ENCODE results near the gene PRICKLE4.
"Not testable (repeated sequence)": the region's sequence is repeated elsewhere in the genome, so short reads cannot be mapped to it uniquely, and the experiment has no call there.

The PRICKLE4 gene

DNA sequence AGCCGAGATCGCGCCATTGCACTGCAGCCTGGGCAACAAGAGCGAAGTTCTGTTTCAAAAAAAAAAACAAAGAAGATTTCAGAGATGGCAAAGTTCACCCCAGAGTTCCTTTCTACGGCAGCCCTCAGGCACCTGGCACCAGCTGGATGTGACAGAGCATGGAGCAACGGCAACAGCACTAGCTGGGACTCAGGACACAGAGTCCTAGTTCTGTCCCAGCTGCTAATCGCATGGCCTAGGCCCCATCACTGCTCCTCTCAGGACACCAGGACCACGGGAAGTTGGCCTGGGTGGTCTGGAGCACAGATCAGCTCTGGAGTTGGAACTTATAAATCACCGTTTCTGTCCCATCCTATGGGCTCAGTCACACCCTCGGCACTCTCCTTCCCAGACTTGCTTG is 34.5 kb upstream of the PRICKLE4 start:
- no peak for DNase-seq (ENCODE audit: low spot score)

DNA sequence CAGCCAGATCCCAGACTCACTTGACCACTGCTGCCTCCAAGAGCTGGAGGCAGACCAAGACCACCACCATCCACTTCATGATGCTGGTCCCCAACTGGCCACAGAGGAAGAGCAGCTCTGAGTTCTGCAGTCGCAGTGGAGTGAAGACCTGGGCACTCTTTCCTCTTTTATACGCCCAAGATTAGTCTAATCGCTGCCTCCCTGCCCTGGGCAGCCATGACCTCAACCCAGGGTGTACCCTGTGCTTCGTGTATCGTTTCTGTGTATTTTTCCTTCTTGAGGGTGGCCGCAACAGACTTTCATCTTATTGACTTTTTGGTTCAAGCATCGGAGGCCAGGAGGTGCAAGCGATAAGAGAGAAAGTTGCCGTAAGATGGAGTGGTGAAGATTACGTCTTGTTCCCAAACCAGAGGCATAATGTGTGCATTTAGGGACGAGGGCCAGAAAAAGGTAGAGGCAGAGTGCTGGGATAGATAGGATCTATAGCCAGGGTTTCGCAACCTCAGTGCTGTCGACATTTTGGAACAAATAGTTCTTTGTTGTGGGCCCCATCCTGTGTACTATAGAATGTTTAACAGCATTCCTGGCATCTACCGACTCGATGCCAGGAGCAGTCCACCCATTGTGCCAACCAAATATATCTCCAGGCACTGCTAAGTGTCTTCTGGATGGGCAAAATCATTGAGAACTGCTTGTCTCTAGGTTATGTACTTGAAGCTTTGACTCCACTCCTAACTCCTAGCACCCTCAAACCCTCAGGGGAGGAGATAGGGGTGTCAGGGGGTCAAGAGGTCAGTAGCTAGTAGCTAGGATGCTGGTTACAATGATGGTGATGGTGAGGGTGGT is 33.1 kb upstream of the PRICKLE4 start, which contains the start of gene PGC:
Gene PGC, minus strand, starts transcription at position 142 of the 846 bp plus-strand sequence. Its CDS starts 63 bp downstream, at position 79.
- DNase-seq (ENCODE audit: low spot score): no peak

DNA sequence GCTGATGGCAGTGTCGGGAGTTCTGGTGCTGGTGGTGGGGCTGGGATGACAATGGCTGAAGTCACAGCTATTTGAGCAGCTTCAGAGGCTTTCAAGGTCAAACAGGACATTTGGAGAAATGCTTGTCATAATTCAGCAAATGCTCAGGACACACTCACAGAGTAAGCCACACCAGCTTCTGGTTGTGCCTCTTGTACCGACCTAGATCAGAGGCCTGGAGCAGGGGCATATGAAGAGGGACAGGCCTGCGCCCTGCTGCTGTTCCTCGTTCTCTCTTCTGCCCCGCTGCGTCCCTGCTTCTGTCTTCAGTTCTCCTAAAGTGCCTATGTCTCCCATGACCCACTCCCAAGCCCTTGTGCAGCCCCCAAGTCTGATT is 32.5 kb upstream of the PRICKLE4 start:
- DNase-seq (ENCODE audit: low spot score): no peak

DNA sequence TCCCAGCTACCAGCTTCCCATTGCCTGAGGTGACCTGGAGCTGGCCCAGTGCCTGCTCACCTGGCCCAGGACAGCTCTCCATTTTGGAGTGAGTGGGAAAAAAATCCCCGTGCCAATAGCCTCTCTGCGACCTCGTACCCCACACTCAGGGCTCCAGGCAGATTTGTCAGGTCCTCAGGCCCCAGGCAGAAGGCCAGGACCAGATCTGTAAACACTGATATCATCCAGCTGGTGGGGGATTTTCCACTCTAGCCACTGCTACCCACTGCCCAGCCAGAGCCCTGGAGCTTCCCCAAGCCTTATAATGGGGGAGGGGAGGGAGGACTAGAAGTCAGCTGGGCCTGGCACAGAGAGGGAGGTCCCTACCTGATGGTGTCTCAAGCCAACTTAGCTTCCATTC is 32.0 kb upstream of the PRICKLE4 start:
- no peak for DNase-seq (ENCODE audit: low spot score)

DNA sequence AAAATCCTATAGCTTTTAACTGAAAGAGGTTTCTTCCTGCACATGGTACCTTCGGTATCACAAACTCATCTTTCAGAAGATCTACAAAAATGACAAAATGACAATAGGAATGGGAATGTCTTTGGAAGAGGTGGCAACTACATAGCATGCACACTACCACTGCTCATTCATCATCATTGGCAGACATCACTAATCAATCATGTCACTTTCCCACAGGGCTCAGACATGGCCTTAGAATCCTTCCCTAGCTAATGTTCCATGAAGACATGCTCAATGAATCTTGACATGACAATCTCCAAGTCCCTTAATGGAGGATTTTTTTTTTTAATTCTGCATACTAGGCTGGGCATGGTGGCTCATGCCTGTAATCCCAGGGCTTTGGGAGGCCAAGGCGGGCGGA is 30.2 kb upstream of the PRICKLE4 start:
- DNase-seq (ENCODE audit: low spot score): no peak

DNA sequence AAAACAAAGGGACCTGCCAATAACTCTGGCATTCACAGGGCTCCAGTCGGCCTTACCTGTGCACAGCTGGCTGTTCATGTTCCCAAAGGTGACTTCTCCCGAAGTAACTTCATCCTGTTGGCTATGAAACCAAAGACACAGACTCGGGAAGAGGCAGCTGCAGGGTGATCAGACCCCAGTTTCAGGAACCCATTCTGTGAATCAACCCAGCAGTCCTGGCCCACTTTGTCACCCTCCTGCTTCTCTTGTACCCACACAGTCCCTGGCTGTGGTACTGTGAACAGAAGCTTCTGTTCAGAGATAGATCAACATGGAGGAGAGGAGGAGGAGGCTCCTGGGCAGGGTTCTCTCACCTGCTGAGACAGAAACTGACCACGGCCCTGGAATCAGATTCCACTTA is 24.7 kb upstream of the PRICKLE4 start:
- DNase-seq (ENCODE audit: low spot score): no peak

DNA sequence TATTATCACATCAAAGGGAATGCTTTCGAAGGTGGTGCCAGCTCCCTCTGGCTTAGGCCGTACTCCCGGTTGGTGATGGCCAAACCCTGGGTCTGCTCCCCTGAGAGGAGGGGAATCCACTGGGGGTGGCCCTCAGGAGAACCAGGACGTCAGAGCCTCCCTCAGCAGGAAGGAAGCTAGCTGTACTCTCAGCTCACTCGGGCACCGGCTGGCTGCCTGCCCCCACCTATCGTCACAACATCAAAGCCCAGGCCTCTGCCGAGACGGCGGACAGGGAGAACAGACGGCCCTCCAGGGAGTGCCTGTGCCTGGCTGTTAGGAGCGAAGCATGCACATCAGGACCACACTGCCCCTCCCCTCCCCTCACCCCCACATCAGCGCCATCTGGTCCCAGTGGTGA is 24.2 kb upstream of the PRICKLE4 start:
- DNase-seq (ENCODE audit: low spot score): no peak

DNA sequence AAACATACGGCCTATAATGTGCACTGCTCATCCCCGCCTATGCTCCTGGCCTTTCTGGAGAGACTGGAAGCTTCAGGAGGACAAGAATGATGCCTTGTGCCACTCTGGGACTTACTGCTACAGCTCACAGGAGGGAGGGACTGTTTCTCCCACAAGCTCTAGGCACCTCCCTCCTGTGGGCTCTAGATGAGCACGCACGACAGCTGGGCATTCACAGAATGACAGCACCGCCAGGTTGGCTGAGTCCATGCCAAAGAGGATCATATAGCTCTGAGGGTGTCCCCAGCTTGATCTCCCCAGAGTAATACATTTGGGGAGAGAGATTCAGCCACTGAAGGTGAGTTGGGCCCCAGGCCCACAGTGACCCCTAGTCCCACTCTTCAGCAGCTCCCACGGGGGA is 23.3 kb upstream of the PRICKLE4 start:
- DNase-seq (ENCODE audit: low spot score): no peak

DNA sequence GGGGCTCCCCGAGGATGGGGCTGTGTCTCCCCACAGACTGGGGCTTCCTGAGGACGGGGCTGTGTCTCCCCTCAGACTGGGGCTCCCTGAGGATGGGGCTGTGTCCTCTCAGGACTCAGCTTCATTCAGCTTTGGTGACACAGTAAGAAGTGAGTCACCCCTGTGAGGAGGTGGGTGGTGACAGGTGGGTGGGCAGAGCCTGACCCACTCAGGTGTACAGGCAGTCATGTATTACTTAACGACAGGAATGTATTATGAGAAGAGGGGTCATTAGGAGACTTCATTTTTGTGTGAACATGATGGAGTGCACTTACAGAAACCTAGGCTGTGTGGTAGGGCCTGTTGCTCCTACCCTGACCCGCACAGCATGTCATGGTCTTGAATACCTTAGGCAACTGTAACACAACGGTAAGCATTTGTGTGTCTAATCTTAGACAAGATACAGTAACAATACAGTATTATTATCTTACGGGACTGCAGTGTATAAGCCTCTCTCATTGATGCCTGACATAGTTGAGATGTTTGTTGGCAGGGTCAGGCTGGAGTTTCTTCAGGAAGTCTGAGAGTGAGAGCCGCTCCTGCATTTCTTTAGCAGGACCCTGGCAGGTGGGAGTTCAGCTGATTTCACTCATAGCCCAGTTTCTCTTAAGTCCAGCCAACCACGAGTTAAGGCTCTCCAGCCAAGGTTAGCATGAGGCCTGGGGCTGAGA is 22.5 kb upstream of the PRICKLE4 start:
- no peak for DNase-seq (ENCODE audit: low spot score)

DNA sequence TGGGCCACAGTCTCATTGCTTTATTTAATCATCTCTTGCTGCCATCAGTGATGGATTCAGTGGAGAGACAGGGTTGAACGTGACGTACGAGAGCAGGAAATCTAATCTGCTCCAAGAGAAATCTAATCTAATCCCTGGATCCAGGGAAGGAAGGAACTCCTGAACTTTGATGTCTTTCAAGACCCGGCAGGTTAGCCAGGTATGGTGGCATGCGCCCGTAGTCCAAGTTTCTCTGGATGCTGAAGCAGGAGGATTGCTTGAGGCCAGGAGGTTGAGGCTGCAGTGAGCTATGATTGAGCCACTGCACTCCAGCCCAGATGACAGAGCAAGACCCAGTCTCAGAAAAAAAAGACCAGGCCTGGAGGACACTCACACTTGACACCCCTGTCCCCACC is 21.9 kb upstream of the PRICKLE4 start:
- DNase-seq (ENCODE audit: low spot score): no peak

DNA sequence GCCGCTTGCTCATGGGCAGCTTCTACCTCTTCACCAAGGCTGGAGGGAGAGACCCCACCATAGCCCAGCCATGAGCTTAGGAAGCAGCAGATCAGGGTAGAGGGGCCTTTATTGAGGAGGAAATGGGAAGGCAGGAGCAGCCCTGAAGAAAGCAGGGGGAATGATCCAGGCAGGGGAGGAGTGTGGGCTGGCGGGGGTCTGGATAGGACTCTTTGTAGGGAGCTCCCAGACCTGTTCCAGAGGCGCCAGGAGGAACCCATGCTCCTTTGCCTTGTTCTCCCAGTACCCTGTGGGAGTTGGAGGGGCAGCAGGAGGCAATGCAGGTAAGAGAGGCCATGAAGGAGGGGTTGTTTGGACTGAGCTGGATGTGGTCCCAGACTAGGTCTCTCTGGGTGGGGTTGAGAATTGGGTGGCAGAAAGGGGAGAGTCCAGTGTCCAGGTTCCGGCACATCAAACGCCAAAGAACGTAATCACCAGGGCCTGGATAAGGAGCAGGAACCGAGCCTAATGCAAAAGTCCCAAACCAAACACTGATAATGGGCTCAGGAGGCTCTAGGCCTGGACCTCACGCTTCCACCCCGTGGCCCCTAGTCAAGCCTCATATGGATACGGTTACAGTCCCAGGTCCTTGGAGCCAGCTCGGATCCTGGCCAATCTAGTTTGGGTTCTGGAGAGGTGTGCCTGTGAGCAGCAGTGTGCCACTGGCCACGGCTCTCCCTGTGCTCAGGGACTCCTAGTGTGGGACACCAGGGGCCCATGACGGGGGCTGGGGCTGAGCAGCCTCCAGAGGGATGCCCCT is 21.3 kb upstream of the PRICKLE4 start:
- DNase-seq (ENCODE audit: low spot score): no peak

DNA sequence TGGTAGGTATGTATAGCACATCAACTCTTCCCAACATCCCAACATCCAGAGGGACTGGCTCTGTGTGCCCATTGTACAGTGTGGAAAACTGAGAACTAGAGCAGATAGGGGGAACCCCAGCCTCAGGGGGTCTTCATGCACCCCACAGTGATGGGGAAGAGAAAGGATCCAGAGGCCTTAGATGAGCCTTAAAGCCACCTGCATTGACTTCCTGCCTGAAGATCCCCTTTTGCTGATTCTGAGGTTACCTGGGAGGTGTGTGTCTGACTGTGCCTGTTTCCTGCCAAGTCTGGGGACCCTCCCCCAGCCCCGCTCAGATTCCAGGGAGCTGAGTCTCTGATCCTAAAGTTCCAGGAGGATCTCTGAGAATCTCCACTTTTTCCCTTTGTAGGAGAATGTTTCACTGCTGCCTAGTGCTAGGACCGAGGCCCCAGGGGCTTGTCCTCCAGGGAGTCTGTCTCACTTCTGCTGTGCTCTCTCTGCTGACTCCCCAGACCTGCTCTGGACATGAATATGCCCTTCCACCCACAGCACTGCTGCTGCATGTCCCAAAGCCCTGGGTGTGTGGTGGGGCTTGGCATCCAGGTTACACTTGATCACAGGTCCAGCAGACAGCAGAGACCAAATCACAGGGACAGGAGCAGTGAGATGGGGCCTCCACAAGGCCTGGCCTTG is 20.5 kb upstream of the PRICKLE4 start:
- no peak for DNase-seq (ENCODE audit: low spot score)

DNA sequence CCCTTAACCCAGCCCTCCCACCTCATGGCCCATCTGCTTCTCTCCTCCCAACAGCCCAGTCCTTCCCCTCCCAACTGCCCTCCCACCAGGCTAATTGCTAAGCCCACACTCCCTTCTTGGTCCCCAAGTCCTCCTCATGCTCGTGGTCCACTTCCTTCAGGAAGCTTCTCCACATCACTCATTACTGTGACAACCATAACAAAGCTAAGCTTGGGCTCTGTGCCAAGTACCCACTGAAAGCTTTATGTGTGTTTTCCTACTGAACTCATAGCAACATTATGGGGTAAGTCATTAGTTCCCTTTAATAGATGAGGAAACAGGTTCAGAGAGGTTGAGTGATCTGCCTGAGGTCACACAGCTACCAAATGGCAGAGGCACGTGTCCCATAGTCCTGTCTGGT is 17.1 kb upstream of the PRICKLE4 start:
- peak; percentile 33 for DNase-seq (ENCODE audit: low spot score)

DNA sequence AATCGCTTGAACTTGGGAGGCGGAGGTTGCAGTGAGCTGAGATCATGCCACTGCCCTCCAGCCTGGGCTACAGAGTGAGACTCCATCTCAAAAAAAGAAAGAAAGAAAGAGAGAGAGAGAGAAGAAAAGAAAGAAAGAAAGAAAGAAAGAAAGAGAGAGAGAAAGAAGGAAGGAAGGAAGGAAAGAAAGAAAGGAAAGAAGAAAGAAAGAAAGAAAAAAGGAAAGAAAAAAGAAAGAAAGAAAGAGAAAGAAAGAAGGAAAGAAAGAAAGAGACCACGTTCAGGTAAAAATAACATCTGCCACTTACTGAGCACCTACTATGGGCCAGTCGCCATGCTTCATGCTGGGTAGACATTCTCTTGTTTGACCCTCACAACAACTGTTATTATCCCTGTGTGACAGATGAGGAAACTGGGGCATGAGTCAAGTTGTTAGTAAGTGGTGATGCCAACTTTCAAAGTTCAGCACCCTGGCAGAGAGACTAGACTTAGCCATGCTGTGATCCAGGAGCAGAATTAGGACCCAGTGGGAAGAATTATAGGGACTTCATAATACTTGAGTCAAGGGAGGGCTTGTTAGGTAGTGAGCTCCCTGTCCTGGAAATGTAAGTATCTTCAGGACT is 14.4 kb upstream of the PRICKLE4 start:
- not testable (repeated sequence) for DNase-seq (ENCODE audit: low spot score)

DNA sequence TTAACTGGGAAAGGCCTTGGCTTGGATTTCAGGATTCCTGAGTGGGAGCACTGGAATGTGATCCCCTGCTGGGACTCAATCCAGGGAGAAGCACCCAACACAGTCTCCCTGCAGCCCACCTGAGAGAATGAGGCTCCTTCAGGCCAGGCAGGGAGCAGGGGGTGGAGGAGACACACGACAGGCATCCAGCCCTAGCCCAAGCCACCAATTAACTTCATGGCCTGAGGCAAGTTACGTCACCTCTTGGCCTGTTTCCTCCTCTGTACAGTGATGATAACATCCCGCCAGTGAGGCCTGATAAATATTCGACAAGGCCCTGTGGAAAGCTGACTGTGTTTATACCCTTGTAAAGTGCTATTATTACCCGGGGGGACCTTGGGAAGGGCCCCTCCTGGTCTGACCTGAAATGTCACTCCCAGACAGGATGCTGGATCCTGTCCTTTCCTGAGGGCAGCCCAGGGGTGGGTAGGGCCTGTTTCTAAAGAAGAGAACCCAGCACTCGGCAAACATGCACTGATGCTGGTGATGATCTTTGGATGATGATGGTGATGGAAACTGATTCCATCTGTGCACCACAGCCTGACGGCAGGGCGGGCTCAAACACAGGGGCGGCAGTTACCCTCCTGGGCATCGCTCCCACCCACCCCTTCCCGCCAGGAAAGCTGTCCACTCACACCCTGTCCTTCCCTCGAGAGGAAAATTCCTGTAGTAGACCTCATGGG is 13.3 kb upstream of the PRICKLE4 start:
- peak; percentile 19 for DNase-seq (ENCODE audit: low spot score)

DNA sequence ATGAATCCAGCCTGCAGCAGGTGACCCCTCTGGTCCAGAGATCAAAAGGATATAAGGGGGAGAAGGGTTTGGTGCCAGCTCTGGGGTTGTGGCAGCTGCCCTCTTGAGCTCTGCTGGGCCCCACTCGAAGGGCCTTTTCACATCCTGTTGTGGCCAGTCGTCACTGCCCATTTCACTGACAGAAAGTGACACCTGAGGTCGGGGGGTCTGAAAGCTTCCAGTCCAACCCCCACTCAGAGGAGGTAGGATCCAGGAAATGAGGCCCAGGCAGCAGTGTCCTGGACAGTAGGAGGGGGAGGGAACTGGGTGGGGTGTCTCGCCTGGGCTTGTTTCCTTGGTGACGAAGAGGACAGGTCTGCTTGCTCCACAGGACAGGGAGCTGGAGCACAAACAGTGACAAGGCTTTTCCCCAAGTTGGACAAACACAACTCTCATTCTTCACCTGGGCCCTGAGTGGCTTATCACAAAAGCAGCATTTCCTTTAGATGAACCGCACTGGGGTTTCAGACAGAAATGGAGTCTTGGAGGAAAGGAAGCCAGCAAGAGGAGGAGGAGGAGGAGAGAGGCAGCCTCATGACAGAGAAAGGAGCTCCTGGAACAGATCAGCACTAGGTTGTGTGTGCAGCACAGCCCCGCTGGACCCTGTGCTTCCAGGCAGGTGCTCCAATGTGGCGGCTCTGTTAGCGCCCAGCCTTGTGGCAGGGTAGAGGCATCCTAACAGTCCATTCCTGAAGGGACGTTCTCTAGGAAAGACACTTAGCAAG is 11.9 kb upstream of the PRICKLE4 start:
- no peak for DNase-seq (ENCODE audit: low spot score)

DNA sequence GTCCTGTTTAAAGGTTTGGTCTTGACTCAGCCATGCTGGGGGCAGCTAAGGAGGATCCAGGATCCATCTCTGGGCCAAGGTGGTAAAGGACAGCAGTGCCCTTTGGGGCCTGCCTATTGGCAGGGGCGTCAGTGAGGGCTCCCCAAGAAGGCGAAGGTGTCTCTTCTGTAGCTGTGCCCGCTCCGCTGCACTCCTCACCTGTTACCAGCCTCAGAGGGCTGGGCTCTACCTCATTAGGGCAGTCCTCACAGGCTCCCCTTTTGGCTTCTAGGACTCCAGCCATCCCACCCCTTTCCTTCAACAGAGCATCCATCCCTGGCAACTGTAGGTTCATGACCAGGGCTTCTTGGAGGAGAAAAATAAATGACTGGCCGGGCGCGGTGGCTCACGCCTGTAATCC is 11.2 kb upstream of the PRICKLE4 start:
- DNase-seq (ENCODE audit: low spot score): no peak

DNA sequence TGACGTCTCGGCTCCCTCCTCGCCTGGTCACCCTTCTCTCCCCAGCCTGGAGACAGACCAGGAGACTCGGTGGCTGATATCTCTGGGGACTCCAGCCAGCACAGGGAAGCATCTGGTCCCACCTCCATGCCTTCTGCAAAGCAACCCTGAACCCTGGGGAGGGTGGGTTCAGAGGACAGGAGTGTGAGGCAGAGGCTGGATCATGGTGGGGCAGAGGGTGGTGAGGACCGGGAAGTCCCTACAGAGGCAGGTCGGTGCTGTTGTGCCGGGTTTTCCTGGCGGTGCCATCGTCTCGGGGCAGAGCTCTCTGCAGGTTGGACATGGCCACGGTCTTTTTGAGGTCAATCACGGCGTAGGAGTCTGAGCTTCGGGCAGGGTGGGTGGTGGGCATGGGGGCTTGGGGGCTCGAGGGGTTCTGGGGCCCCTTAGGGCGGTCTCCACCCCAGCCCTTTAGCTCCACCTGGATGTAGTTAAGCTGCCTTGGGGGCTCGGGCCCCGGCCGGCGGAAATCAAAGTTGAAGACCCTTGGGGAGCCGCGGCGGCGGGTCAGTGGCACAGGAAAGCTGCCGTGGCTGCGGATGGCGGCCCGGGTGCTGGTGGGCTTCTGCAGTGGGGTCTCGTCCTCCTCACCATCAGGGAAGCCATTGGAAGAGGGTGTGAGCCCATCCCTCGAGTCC is 10.1 kb upstream of the PRICKLE4 start:
- no peak for DNase-seq (ENCODE audit: low spot score)

Measured in kidney capillary endothelial cell (primary cell).